GM18868 (cell line): ENCODE measurements around the gene DPT.
A peak's percentile ranks its signal among the peaks of the same experiment; 100 is the strongest.

Source experiments
- ATAC-seq: cut with Tn5 transposase; IDR thresholded peaks from one replicate; pipeline ENCODE4 v1.9.1; 2021; ENCODE audit warnings: mild to moderate bottlenecking, moderate library complexity; ENCODE audit not compliant: unreplicated experiment

The DPT gene

GRCh38 chr1:168736520-168736919 lies 7.5 kb upstream of the DPT start:
- ATAC-seq: no peak

GRCh38 chr1:168735974-168736373 lies 7.0 kb upstream of the DPT start:
- no peak for ATAC-seq

DNA sequence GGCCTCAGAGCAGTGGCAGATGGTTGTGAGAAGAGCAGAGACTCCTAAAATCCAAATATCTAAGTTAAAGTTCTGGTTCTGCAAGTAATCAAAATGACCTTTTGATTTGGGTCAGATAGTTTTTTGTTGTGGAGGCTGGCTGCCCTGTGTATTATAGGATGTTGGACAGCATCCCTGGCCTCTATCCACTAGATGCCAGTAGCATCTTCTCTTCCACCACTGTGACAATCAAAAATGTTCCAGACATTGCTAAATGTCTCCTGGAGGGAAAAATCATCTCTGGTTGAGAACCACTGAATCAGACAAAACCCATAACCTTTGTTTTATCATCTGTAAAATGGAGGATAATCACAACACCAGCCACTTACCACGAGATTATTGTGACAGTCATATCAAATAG lies 5.9 kb upstream of the DPT start:
- no peak for ATAC-seq

DNA sequence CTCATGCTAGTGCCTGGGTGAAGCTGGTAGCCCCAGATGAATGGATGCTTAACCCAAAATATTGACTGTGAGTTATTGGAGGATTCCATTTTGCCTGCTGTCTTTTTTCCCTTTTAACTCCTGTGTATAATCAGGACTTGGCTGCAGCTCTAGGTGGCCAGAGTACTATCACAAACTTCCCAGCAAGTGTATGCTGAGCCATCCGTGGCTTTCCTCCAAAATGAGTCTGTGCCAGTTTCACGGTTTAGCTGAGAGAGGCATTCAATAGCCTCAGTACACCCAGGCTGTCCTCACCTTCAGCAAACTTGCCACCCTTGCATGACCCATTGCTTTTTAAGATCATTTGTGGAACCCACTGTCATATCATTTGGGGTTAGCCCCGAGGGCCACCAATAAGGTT lies 5.3 kb upstream of the DPT start:
- no peak for ATAC-seq

DNA sequence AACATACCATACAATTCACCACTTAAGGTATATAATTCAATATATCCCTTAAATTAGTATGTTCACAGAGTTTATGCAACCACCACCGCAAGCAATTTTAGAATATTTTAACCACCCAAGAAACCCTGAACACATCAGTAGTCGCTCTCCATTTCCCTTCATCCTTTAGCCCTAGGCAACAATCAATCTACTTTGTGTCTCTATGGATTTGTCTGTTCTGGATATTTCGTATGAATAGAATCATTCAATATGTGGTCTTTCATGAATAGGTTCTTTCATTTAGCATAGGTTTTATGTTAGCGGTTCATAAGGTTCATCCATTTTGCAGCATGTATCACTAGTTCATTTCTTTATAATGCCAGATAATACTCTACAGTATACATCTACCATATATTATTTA lies 4.2 kb upstream of the DPT start:
- no peak for ATAC-seq

DNA sequence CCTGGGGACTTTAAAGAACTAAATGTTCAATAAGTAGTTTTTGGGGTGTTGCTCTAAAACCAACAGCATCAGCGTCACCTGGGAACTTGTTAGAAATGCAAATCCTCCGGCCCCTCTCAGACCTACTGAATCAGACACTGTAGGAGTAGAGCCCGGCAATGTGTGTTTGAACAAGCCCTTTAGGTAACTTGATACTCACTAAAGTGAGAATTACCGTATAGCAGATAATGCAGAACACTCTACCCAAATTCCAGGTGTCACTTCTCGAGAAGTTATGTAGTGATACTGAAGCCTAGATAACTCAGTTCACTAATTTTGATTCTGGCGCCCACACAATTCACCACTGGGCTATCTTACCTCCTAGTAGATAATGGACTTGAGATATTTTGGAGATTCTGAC lies 3.7 kb upstream of the DPT start:
- ATAC-seq: no peak

DNA sequence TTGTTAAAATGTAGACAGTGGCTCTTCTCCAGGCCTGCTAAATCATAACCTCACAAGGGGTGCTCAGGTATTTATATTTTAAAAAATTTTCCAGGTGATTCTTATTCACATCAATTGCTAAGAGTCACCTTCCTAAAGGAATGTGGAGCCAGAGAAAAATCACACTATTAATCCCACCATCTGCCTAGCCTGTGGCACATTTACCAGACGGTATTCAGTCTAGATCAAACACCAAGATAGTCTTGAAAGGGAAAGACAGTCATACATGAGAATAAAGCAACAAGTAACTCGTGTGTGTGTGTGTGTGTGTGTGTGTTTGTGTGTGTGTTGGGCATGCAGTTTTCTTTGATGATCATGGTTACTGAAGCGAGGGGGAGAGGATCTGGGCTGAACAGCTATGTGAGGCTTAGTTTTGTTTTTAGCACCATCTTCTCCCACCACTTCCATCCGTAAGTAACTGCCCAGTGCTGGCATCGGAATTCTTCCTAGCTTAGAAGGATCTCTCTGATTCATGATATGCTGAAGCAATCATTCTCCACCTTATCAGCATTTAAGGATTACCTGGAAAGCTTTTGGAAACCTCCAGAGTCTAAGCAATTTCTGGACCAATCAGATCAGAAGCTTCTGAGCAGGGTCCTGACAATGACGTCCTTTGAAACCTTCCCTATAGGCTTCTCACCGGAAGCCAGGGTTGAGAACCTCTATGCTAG lies 2.4 kb upstream of the DPT start:
- ATAC-seq: no peak

DNA sequence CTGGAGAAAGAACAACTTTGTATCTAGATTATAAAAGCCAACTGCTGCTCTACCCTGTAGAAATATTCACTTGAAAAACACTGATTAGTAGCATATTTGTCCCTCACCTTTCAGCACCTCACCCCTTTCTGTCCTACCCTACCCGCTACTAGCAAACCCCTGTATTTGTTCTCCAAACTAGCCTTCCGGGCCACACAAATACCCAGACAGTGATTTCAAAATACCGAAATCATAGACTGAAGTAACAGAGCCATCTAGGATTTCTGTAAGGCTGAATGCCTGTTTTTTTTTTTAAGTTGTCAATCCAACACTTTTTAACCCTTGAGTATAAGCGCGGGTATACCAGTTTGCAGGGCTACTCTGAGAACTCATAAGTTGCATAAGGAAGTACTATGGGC lies 398 bp upstream of the DPT start:
- ATAC-seq: no peak

DNA sequence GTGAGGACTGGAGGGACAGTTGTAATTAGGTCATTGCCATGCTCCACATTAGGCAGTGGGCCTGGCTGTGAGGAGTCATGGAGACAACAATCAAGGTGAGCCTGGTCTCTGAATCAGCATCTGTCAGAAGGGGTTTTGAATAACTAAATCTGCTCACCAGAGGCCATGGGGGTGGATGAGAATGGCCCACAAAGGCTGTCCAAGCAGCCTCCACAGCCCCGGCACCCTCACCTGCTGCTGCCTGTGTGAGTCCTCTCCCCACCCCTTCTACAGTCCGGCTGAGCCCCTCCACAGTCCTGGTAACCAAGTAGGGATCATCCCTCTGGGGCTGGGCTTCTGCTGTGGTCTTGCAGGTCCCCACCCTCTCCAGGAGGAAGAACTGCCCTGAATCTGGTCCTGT lies 2.3 kb downstream of the DPT start:
- no peak for ATAC-seq

DNA sequence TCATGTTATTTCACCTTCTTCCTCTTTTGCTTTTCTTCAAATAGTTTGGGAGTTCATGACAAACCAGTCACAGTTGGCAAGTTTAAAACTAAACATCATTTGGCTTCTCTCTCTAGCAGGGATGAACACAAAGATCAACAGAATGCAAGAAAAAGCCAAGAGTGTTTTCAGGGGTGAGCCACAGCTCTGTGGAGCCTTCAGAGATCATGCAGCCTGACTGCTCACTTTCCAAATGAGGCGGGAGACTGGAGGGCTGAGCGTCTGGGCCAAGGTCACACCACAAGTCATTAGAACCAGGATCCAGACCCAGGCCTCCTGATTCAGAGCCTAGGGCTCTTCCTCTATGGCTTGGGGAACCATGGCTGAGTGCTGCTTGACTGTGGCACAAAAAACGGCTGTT lies 2.7 kb downstream of the DPT start:
- no peak for ATAC-seq

DNA sequence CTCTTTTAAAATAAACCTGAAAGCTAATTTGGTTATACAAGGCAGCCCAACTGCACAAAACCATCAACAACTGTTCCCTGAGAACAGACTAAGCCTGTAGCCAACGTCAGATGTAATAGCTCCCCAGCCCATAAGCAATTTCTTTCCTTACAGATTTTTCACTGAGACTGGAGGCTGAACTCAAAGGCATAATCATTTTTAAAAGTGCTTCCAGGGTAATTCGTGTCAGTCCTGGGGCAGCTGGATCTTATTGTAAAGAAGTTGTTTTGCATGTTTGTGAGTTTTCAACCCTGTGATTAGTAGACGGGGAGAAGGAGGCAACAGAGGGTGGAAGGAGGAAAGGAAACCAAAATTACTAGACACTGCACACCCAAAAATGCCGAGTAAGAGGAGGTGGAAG lies 3.2 kb downstream of the DPT start:
- no peak for ATAC-seq

- no peak for ATAC-seq
Observed at GRCh38 chr1:168725060-168725459, 3.9 kb downstream of the DPT start.

- no peak for ATAC-seq
Observed at GRCh38 chr1:168723000-168723399, 6.0 kb downstream of the DPT start.

DNA sequence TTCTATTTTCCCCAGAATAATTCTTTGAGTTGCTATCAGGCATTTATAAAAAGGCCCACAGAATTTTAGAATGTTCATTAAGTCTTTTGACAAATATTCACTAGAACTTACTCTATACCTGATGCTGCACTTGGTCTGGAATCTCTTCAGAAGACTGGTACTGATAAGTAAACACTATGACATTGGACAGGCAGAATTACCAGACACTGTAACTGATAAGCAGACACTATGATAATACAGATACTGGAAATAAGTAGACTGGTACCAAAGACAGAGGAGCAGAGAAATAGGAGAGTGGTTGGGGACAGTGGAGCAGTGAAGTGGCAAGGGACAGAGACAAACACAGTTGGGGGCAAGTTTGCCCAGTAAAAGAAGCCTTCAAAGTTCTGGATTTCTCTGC lies 8.2 kb downstream of the DPT start:
- no peak for ATAC-seq

GRCh38 chr1:168719306-168720111 lies 9.5 kb downstream of the DPT start:
- ATAC-seq: peak; percentile 87

- no peak for ATAC-seq
Observed at GRCh38 chr1:168717906-168718891, 10.8 kb downstream of the DPT start.

DNA sequence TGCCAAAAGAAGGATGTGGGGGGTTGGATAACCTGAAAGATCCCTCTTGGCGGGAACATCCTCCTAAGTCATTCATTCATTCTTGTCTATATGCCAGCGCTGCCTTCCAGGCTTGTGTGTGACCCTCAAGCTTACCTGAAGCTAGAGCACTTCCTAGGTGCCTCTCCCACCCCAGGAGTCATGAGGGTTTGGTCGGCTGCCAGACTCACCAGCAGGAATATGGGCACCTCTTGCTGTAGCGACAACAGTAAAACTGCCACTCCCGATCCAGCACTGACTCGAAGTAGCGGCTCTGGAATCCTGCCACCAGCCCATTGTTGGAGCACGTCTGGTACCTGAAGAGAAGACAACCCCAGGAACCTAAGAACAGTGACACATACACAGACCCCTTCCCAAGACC lies 15.0 kb downstream of the DPT start:
- ATAC-seq: no peak

GRCh38 chr1:168709405-168710363 lies 19.3 kb downstream of the DPT start:
- no peak for ATAC-seq

GRCh38 chr1:168708698-168709404 lies 20.2 kb downstream of the DPT start:
- no peak for ATAC-seq
